Endothelial cell of umbilical vein (primary cell): ENCODE data around the gene CLIC5. TPM values are rescaled to one million over a fixed set of nuclear protein-coding genes. Genes with fewer than 3 reads are reported as not detected.

Source experiments
- BruUV-seq: library from RNA; stranded (reverse); fragments of 400-500 nt; replicated peaks from 2 replicates; lab custom pipeline; 2021; lab: Mats Ljungman, UMichigan
- CTCF ChIA-PET: fragments of 300-600, 350-600 bp; sonication (Branson Sonifier 250); formaldehyde crosslinking; loops from one replicate; lab custom pipeline; 2021; ENCODE audit warnings: antibody characterized with exemption, inconsistent platforms; lab: Charles Lee
- POLR2A ChIA-PET: fragments of 300-600, 350-600 bp; sonication (Branson Sonifier 250); formaldehyde crosslinking; loops from one replicate; lab custom pipeline; 2021; ENCODE audit warnings: antibody characterized with exemption, inconsistent platforms; lab: Charles Lee
- DNase-seq: peaks from one replicate; pipeline ENCODE4 v3.0.0-alpha.2; 2011; ENCODE audit warnings: low read depth, low spot score
- FAIRE-seq: peaks from 2 replicates; lab custom pipeline; 2011; peaks lifted over from hg19 to GRCh38; lab: Jason Lieb, UNC
- H2AFZ ChIP-seq: 2 replicates; pipeline ENCODE4 v1.6.0; 2012; ENCODE audit warnings: low read depth, low read length, control low read depth, inconsistent platforms
- H3K27ac ChIP-seq: 2 replicates; pipeline ENCODE4 v1.5.1; 2011; ENCODE audit warnings: low read depth, mild to moderate bottlenecking, control low read depth, low read length, moderate library complexity; ENCODE audit not compliant: insufficient read depth
- H3K27me3 ChIP-seq, 2 experiments: 2 replicates each; pipeline versions ENCODE4 v1.6.0 to v1.6.1; 2011; ENCODE audit warnings: low read length in 2 of 2, mixed read lengths in 1 of 2; ENCODE audit not compliant: control insufficient read depth in 2 of 2, insufficient read depth in 2 of 2
- H3K36me3 ChIP-seq, 2 experiments: 2 replicates in 1 of 2; 3 replicates in 1 of 2; pipeline ENCODE4 v1.5.1; 2011; ENCODE audit warnings: low read length in 2 of 2, mild to moderate bottlenecking in 1 of 2, moderate library complexity in 1 of 2; ENCODE audit not compliant: control insufficient read depth in 2 of 2, insufficient read depth in 2 of 2; ENCODE audit errors: extremely low read depth in 1 of 2
- H3K4me1 ChIP-seq: 3 replicates; pipeline ENCODE4 v1.5.1; 2011; ENCODE audit warnings: mild to moderate bottlenecking, low read length; ENCODE audit not compliant: control insufficient read depth, insufficient read depth; ENCODE audit errors: extremely low read depth
- H3K4me2 ChIP-seq: 2 replicates; pipeline ENCODE4 v1.6.1; 2011; ENCODE audit warnings: low read length, control low read depth, mixed read lengths; ENCODE audit not compliant: insufficient read depth
- H3K4me3 ChIP-seq, 3 experiments: fragments of 200-600 bp in 1 of 3; sonication (generic), shearing (Covaris generic) in 1 of 3; replicated peaks in 1 of 3; 2 replicates each; pipeline ENCODE4 v1.5.1; 2011 to 2016; ENCODE audit warnings: control low read depth in 3 of 3, low read length in 3 of 3, mild to moderate bottlenecking in 2 of 3, inconsistent platforms in 1 of 3, low read depth in 1 of 3, moderate library complexity in 1 of 3; ENCODE audit not compliant: insufficient read depth in 1 of 3
- H3K79me2 ChIP-seq: 2 replicates; pipeline ENCODE4 v1.6.0; 2012; ENCODE audit warnings: low read length, inconsistent platforms; ENCODE audit not compliant: control insufficient read depth, insufficient read depth
- H3K9ac ChIP-seq: replicated peaks from 2 replicates; pipeline ENCODE3; 2011; ENCODE audit warnings: low read length, control low read depth; ENCODE audit not compliant: insufficient read depth; ENCODE audit errors: extremely low read depth
- H3K9me1 ChIP-seq: replicated peaks from 3 replicates; pipeline ENCODE4 v1.6.0; 2011; ENCODE audit warnings: mild to moderate bottlenecking, low read length; ENCODE audit not compliant: control insufficient read depth, insufficient read depth; ENCODE audit errors: extremely low read depth
- H3K9me3 ChIP-seq: replicated peaks from 2 replicates; pipeline ENCODE4 v1.5.1; 2012; ENCODE audit warnings: low read length, inconsistent platforms; ENCODE audit not compliant: control insufficient read depth, insufficient read depth
- H4K20me1 ChIP-seq: replicated peaks from 2 replicates; pipeline ENCODE3; 2011; ENCODE audit warnings: mild to moderate bottlenecking, low read length; ENCODE audit not compliant: control insufficient read depth, insufficient read depth; ENCODE audit errors: extremely low read depth
- CTCF ChIP-seq, 2 donors: IDR thresholded peaks; 1 replicate in 1 of 2; 2 replicates in 1 of 2; pipeline ENCODE4 v1.5.1; 2011; ENCODE audit warnings: low read length in 2 of 2, mild to moderate bottlenecking in 2 of 2, moderate library complexity in 2 of 2, control low read depth in 1 of 2, inconsistent platforms in 1 of 2, low read depth in 1 of 2; ENCODE audit not compliant: insufficient read depth in 1 of 2; ENCODE audit errors: extremely low read depth in 1 of 2
- EZH2 ChIP-seq: IDR thresholded peaks from 2 replicates; pipeline ENCODE4 v1.6.1; 2012; ENCODE audit warnings: borderline replicate concordance, low read depth, mild to moderate bottlenecking, moderate library complexity, low read length, inconsistent platforms; ENCODE audit not compliant: severe bottlenecking
- FOS ChIP-seq: IDR thresholded peaks from 2 replicates; pipeline ENCODE4 v1.6.1; 2011; ENCODE audit warnings: mild to moderate bottlenecking, low read length, moderate library complexity, borderline replicate concordance; ENCODE audit not compliant: insufficient read depth
- GATA2 ChIP-seq: IDR thresholded peaks from 2 replicates; pipeline ENCODE4 v1.7.0; 2011; ENCODE audit warnings: low read depth, mild to moderate bottlenecking, moderate library complexity, mixed read lengths, low read length; ENCODE audit not compliant: insufficient read length, insufficient read depth
- JUN ChIP-seq: IDR thresholded peaks from 2 replicates; pipeline ENCODE4 v1.6.1; 2011; ENCODE audit warnings: borderline replicate concordance, low read depth; ENCODE audit not compliant: insufficient read length, insufficient read depth
- MAX ChIP-seq: IDR thresholded peaks from 2 replicates; pipeline ENCODE4 v1.6.1; 2011; ENCODE audit not compliant: insufficient read depth, insufficient read length
- MYC ChIP-seq: IDR thresholded peaks from one replicate; pipeline ENCODE4 v1.6.1; 2011; ENCODE audit warnings: mild to moderate bottlenecking, low read depth, low read length
- POLR2A ChIP-seq: IDR thresholded peaks from 2 replicates; pipeline ENCODE4 v1.6.1; 2012; ENCODE audit warnings: low read depth, mild to moderate bottlenecking, control low read depth, low read length
- POLR2AphosphoS5 ChIP-seq: IDR thresholded peaks from 2 replicates; pipeline ENCODE4 v1.6.1; 2012; ENCODE audit warnings: low read depth, mild to moderate bottlenecking, control low read depth, low read length, moderate library complexity; ENCODE audit not compliant: insufficient read depth
- dilution Hi-C: fragments of 300-500 bp; cut with MboI; formaldehyde crosslinking; loops from one replicate; pipeline ENCODE4 v1.15.0; 2019; ENCODE audit warnings: low sequenced_read_pairs; ENCODE audit not compliant: extremely low pct_ligation_motif_present
- intact Hi-C: fragments of 100-400 bp; cut with micrococcal nuclease; formaldehyde crosslinking; loops from one replicate; pipeline ENCODE4 v1.10.0; 2022
- polyA plus RNA-seq, 4 experiments: library from polyadenylated mRNA; depleted of rRNA in 3 of 4; stranded (reverse) in 3 of 4; unstranded in 1 of 4; fragments of >200 nt; gene quantifications; 2 replicates each; pipeline versions ENCODE4 v1.2.1 to v1.2.3, GENCODE V29; 2011 to 2012; ENCODE audit warnings: missing spikeins in 1 of 4
- total RNA-seq: library from RNA; stranded (reverse); gene quantifications from 2 replicates; pipeline ENCODE4 v1.2.3, GENCODE V29; 2021

The CLIC5 gene
- total and polyA plus RNA-seq, 2 donors (not counting 3 experiments of a cell fraction or from before 2014, with no cell fraction given), result 0.07 TPM; not detected in 1

- dilution Hi-C loops (no loop called here), intact Hi-C loops (no loop called here)
- no peak overlapping the region for H2AFZ ChIP-seq
- no peak for DNase-seq
- no peaks in the 10 kb centered on the region for H3K79me2 ChIP-seq
- no peaks in the 10 kb centered on the region for H4K20me1 ChIP-seq
- no peaks in the 10 kb centered on the region for H3K9me1 ChIP-seq
- H3K4me2 ChIP-seq, result no peak overlapping the region
- H3K4me1 ChIP-seq, result no peaks in the 10 kb centered on the region
- no peaks in the 10 kb centered on the region for H3K9me3 ChIP-seq
- ChIA-PET POLR2A (no interaction called here), CTCF (interaction anchor here (1.4 to 2.0 kb wide), 2 partner anchors 12 to 1287 kb away, joined by 4 to 5 read pairs; no protein-coding TSS in a partner anchor)
- no peak overlapping the region for H3K9ac ChIP-seq
- H3K27me3 ChIP-seq, result no peaks in the 10 kb centered on the region
- H3K36me3 ChIP-seq, result no peaks in the 10 kb centered on the region
- H3K4me3 ChIP-seq, result no peak overlapping the region
- no TSS peak for BruUV-seq
- FAIRE-seq, result no peak
- TF ChIP-seq GATA2, result no peak
- TF ChIP-seq EZH2, result no peak
- TF ChIP-seq FOS, result no peak
- no peak for TF ChIP-seq POLR2AphosphoS5
- no peak for TF ChIP-seq POLR2A
- no peak for TF ChIP-seq MAX
- TF ChIP-seq CTCF (IDR thresholded peaks at IDR 0.05; ENCODE audit: extremely low read depth in 1 of 2, insufficient read depth in 1 of 2, low read depth in 1 of 2, low read length in 2 of 2), result no peak
- no peak for TF ChIP-seq JUN
- TF ChIP-seq MYC, result no peak
- no peak overlapping the region for H3K27ac ChIP-seq
Measured at GRCh38 chr6:45942953-45943352, 72.7 kb downstream of the CLIC5 start.
